ENCODE measurements around the gene HIBADH.

- TF ChIP-seq CTCF (IDR thresholded peaks at IDR 0.05) (no peak), POLR2A (IDR thresholded peaks at IDR 0.05) (no peak)
These were observed 109.4 kb downstream of the HIBADH start for GRCh38 chr7:27553273-27553672.
